GM19395 (cell line): ENCODE measurements around the gene DDX54.

Experiments used
- ATAC-seq: cut with Tn5 transposase; IDR thresholded peaks from one replicate; pipeline ENCODE4 v1.9.1; 2021; ENCODE audit warnings: mild to moderate bottlenecking, moderate library complexity; ENCODE audit not compliant: unreplicated experiment

The DDX54 gene, protein sequence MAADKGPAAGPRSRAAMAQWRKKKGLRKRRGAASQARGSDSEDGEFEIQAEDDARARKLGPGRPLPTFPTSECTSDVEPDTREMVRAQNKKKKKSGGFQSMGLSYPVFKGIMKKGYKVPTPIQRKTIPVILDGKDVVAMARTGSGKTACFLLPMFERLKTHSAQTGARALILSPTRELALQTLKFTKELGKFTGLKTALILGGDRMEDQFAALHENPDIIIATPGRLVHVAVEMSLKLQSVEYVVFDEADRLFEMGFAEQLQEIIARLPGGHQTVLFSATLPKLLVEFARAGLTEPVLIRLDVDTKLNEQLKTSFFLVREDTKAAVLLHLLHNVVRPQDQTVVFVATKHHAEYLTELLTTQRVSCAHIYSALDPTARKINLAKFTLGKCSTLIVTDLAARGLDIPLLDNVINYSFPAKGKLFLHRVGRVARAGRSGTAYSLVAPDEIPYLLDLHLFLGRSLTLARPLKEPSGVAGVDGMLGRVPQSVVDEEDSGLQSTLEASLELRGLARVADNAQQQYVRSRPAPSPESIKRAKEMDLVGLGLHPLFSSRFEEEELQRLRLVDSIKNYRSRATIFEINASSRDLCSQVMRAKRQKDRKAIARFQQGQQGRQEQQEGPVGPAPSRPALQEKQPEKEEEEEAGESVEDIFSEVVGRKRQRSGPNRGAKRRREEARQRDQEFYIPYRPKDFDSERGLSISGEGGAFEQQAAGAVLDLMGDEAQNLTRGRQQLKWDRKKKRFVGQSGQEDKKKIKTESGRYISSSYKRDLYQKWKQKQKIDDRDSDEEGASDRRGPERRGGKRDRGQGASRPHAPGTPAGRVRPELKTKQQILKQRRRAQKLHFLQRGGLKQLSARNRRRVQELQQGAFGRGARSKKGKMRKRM

GRCh38 chr12:113185180-113186032 lies at the start of gene DDX54, which contains the start of gene RITA1:
TSS of gene DDX54 (minus strand) at chr12:113185478. CDS start at chr12:113185451, 27 bp downstream.
TSS of gene RITA1 (plus strand) at chr12:113185721. CDS start at chr12:113186747, 1,026 bp downstream.
- peak; percentile 55 for ATAC-seq

DNA sequence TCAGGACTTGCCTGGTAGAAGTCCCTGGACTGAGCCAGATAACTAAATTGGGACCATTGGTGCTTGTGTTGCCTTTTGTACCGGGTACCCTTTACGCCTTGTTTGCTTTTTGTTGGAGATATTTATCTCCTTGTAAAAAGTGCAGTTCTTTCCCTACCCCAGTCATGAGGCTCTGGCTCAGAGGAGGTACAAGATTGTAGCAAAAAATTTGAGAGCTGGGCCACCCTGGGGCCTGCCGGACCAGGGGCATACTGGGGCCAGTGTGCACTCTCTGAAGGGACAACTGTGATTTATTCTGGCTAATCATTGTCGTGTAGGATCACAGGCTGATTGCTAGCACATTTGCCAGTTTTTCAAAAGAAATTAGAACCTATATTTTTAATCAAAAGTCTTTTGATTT lies 49.2 kb upstream of the DDX54 start:
- ATAC-seq: no peak

DNA sequence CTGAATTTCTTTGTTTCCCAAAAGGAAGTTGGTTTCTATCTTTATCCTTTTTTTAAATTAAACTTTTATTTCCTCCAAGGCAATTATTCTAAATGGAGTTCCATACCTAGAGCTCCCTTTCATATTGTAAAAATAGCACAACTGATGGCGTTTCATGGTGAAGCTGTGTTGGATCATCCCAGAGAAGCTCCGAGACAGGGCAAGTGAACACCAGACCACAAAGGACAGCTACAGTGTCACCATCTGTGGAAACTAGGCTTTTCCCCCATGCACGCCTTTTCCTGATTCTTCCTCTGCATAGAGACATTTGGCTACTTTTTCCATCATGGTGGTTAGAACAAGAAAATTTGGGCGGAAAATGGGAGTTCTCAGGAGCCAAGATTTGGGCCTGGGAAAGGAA lies 48.7 kb upstream of the DDX54 start:
- no peak for ATAC-seq

DNA sequence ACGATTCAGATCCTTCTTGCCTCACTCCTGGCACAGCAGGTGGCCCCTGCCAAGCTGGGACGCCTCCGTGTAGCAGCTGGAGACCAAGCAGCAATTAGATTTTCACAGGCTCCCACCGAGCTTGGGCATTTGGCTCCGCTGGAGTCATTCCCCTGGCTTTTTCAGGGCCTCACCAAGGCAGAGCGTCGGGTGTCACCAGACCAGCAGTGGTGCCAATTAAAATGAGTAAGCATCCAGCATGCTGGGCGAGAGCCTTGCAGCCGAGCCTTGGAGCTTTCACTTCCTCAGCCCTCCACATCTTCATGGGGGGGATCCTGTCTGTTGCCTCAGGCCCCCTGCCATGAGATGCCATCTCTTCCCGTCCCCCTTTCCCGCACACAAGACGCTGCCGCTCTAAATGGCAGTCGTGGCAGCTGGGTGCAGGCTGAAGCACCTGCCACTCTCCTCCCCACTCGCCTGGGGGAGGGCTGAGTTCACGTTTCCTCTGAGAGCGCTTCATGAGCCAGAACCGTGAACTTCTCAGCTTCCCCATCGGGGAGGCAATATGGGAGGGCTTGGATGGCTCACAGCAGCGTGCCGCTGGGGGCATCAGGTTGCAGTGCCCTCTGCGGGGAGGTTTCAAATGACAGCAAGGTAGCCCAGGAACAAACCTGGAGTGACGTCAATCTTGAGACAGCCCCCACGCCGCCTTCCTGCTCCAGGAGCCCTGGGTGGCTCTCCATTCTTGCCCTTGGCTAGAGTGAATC lies 47.7 kb upstream of the DDX54 start:
- ATAC-seq: peak; percentile 65

GRCh38 chr12:113232089-113232839 lies 47.0 kb upstream of the DDX54 start:
- ATAC-seq: no peak

- no peak for ATAC-seq
These were observed 46.2 kb upstream of the DDX54 start for GRCh38 chr12:113231235-113232088.

GRCh38 chr12:113230315-113231234 lies 45.3 kb upstream of the DDX54 start:
- ATAC-seq: peak; percentile 13

GRCh38 chr12:113228394-113229028 lies 43.2 kb upstream of the DDX54 start:
- ATAC-seq: no peak

- no peak for ATAC-seq
These were observed 42.6 kb upstream of the DDX54 start for GRCh38 chr12:113227686-113228391.

- ATAC-seq: no peak
These were observed 41.7 kb upstream of the DDX54 start for GRCh38 chr12:113226696-113227568.

DNA sequence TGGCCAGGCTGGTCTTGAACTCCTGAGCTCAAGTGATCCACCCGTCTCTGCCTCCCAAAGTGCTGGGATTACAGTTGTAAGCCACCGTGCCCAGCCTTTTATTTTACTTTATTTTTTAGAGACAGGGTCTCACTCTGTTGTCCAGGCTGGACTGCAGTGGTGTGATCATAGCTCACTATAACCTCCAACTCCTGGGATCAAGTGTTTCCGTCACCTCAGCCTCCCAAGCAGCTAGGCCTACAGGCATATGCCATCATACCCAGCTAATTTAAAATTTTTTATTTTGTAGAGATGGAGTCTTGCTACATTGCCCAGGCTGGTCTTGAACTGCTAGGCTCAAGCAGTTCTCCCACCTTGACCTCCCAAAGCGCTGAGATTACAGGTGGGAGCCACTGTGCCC lies 39.7 kb upstream of the DDX54 start:
- ATAC-seq: no peak

DNA sequence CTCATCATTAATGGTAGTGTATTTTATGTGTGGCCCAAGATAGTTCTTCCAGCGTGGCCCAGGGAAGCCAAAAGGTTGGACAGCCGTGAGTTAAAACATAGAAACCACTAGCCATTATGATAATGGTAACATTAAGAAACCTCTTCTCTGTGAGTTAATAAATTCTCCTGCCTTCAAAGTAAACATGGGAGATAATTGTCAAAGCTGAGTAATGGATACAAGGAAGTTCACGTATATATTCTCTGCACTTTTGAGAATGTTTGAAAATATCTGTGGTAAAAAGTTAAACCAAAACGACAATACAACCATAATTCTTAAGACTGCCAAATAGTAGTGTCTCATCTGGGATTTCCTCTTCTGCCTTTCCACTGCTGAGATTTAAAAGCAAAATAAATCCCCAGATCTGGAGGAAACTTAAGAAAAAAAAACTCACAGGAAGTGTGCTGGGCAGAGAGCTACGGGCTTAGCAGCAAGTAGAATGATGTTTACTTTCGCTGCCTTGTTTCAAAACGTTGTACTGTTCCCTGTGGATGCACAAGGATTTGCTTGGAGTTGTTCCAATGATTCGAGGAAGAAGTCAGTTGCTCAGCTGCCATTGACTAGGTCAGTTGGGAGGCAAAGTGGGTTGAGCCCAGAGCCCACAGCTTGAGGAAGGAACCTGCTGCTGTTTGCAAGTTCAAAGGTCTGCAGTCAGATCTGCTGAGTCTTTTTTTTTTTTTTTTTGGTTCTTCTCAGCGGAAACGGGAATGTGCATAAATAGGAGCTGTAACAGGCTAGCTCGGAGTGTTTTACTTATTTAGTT lies 37.7 kb upstream of the DDX54 start:
- ATAC-seq: no peak

- ATAC-seq: no peak
These were observed 36.9 kb upstream of the DDX54 start for GRCh38 chr12:113221997-113222729.
